Stimulated activated naive B cell treated with anti-CD40 and anti-IgM and Interleukin-4, amounts not matched to agents 10 μg/mL and 1 μg/mL and 100 μg/mL, for 72 hours (primary cell): ENCODE results near the gene FBLN2.
A peak's percentile ranks its signal among the peaks of the same experiment; 100 is the strongest.

ENCODE experiments used
- ATAC-seq, 2 donors: fragments of 150-1000 bp; cut with Tn5 transposase; replicated peaks; 2 replicates each; pipeline ENCODE4 v1.10.0; 2021; ENCODE audit warnings: moderate library complexity in 1 of 2
- DNase-seq: peaks from one replicate; pipeline ENCODE4 v3.0.0; 2021
- H3K27ac Mint-ChIP-seq: one replicate; pipeline ENCODE4 v1.8.0; 2022; ENCODE audit warnings: mild to moderate bottlenecking, mixed read lengths
- H3K27me3 Mint-ChIP-seq, 2 donors: one replicate each; pipeline ENCODE4 v1.8.0; 2022; ENCODE audit warnings: mixed read lengths in 2 of 2
- H3K36me3 Mint-ChIP-seq, 2 donors: one replicate each; pipeline ENCODE4 v1.8.0; 2022; ENCODE audit warnings: mixed read lengths in 2 of 2, mild to moderate bottlenecking in 1 of 2
- H3K4me1 Mint-ChIP-seq, 2 donors: one replicate each; pipeline ENCODE4 v1.8.0; 2022; ENCODE audit warnings: mixed read lengths in 2 of 2, mild to moderate bottlenecking in 1 of 2
- H3K4me3 Mint-ChIP-seq, 2 donors: one replicate each; pipeline ENCODE4 v1.8.0; 2022; ENCODE audit warnings: mild to moderate bottlenecking in 2 of 2, mixed read lengths in 2 of 2, moderate library complexity in 1 of 2
- H3K9me3 Mint-ChIP-seq, 2 donors: one replicate each; pipeline ENCODE4 v1.8.0; 2022; ENCODE audit warnings: mixed read lengths in 2 of 2, mild to moderate bottlenecking in 1 of 2

The FBLN2 gene

DNA sequence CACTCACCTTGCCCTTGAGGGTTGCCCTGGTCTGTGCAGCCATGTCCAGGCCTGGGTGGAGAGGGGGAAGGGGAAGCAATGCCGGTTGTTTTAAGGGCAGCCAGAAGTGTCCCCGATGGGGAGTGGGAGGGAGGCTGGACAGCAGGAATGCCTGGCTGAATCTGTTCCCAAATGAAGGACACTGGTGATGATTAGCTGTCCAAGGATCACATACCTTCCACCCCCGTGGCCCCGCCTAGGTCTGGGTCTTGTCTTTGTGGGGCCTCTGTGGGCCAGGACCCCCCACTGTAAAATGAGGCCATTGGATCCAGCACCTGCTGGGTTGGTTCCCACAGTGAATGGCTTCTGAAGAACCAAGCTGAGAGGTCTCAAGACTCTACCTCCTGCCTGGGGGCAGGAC is 71.4 kb downstream of the FBLN2 start:
- Mint-ChIP-seq H3K9me3 (peaks cover under 1 to 5% of the 10 kb centered on the region in 2 donors), H3K4me3 (no peak overlapping the region), H3K27me3 (no peaks in the 10 kb centered on the region), H3K36me3 (peaks cover 0 to 10% of the 10 kb centered on the region in 2 donors), H3K27ac (no peak overlapping the region), H3K4me1 (no peaks in the 10 kb centered on the region)
- DNase-seq (no peak), ATAC-seq (no peak)

DNA sequence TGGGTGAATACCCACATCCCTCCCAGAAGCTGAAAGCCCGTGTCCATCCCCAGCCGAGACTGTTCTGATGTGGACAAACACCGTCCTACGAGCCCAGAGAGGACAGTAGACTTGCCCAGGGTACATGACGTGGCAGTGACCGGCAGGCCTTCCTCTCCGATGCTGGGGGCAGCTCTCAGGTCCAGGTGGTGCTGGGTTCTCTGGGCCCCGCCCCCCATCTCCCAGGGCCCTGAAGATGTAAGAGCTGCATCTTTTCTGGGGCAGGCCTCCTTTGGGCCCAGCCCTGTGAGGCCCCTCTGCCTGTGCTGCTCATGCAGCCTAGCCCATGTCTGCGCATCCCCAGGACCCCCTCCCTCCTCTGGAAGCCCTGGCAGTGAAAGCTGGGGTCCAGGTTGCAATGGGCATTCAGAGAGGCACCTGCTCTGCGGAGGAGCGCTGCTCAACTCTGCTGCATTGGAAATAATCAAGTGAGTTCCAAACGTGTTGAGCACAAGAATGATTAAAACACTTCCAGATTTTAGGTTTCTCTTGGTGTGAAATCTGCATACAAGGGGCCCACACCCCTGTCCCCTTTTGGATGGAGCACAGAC is 71.9 kb downstream of the FBLN2 start:
- H3K4me1 Mint-ChIP-seq: no peaks in the 10 kb centered on the region
- DNase-seq (no peak), ATAC-seq (no peak)
- no peaks in the 10 kb centered on the region for H3K27me3 Mint-ChIP-seq
- peaks cover 0 to 16% of the 10 kb centered on the region in 2 donors for H3K36me3 Mint-ChIP-seq
- H3K27ac Mint-ChIP-seq: no peak overlapping the region
- H3K4me3 Mint-ChIP-seq: no peak overlapping the region
- H3K9me3 Mint-ChIP-seq: peaks cover 4 to 8% of the 10 kb centered on the region in 2 donors

DNA sequence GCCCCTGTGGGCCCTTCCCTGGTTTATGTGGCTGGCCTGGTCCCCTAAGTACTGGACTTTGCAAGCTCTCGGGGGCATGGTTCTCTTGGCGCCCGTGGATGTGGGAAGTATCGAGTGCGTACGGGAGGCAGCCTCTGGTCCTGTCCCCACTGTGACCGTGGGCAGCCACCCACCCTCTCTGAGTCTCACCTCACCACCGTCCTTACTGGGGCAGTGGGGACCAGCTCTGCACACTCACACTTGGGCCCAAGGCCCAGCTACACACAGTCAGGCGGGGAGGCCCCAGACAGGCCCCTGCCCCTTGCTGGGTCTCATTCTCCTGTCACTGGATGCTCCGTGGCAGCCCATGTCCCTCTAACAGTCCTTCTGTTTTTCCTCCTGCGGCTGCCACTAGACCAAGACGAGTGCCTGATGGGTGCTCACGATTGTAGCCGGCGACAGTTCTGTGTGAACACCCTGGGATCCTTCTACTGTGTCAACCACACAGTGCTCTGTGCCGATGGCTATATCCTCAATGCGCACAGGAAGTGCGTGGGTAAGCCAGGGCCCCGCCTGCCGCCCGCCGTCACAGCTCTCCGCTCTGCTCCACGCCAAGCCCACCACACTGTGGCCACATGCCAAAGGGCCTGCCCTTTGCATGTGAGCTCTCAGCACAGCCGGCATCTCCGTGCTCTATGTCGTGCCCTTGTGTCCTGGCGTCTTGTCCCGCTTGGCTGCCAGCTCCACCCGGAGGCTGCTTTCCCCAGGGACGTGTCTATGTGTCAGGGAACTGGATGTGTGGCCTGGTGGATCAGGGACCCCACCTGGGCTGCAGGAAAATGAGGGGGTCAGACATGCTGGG is 72.7 kb downstream of the FBLN2 start:
- Mint-ChIP-seq H3K27ac (no peak overlapping the region), H3K4me3 (no peak overlapping the region), H3K36me3 (peaks cover 0 to 17% of the 10 kb centered on the region in 2 donors), H3K9me3 (peaks cover 4 to 8% of the 10 kb centered on the region in 2 donors), H3K4me1 (no peaks in the 10 kb centered on the region), H3K27me3 (no peaks in the 10 kb centered on the region)
- DNase-seq: no peak
- no peak for ATAC-seq

DNA sequence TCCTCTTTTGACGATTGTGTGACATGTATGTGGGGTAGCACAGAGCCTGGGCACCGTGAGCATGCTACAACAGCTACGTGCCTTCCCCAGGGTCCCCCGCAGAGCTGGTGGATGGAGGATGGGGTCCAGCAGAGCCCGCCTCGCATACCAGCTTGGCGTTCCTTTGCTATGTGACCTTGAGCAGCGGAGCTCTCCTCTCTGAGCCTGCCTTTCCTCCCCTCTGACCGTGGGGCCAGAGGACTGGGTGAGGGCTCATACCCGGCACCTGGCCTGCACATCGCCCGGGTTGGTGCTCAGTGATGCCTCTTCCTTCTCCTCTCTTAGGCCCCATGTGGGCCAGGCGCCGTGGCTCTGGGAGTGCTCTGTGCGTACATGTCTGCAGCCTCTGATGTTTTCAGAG is 73.4 kb downstream of the FBLN2 start:
- peaks cover 0 to 12% of the 10 kb centered on the region in 2 donors for H3K36me3 Mint-ChIP-seq
- H3K27me3 Mint-ChIP-seq: no peaks in the 10 kb centered on the region
- DNase-seq: no peak
- peaks cover 4% of the 10 kb centered on the region in 2 donors for H3K9me3 Mint-ChIP-seq
- H3K4me3 Mint-ChIP-seq: no peak overlapping the region
- H3K27ac Mint-ChIP-seq: no peak overlapping the region
- H3K4me1 Mint-ChIP-seq: no peaks in the 10 kb centered on the region
- no peak for ATAC-seq

DNA sequence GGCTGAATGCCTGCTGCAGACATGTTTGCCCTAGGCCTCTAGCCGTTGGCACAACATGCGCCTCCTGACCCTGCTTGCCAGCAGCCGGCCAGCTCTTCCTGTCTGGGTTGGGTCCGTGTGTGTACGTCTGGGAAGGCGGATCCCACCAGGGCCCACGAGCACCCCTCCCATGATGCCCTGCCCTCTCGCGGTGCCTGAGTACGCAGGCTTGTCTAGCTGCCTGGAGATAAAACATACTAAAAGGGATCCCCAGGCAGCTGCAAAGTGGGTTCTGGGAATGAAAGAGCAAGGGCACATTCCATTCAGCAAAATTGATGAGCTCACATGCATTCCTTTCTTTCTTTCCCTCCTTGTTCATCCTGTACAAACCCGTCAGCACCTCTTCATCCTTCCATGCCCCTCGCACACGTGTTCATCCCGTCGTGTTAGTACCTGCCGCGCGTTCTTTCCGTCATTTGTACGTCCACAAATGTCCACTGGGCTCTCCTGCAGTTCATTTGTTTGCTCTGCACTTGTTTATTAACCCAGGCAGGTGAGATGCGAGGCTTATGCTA is 74.3 kb downstream of the FBLN2 start:
- Mint-ChIP-seq H3K27me3 (no peaks in the 10 kb centered on the region), H3K36me3 (peaks cover 0 to 11% of the 10 kb centered on the region in 2 donors), H3K4me3 (no peak overlapping the region), H3K9me3 (peaks cover 4% of the 10 kb centered on the region in 2 donors), H3K4me1 (no peaks in the 10 kb centered on the region), H3K27ac (no peak overlapping the region)
- no peak for DNase-seq
- no peak for ATAC-seq

DNA sequence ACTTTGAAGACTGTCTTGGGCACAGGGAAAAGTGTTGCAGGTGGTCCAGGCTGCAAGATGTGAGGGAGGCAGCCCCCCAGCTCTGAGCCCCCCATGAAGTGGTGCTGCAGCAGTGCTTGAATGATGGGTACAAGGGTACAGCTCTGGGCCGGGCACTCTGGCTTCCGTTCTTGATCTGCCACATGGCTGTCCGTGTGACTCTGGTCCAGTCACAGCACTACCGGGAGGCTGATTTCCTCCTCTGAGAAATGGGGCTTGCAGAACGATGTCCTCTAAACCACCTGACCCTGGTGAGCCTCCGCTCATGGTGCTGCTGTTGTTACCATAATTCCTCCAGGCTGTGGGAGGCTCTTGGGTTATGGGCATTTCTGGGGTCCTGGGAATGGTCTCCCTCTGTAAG is 75.1 kb downstream of the FBLN2 start:
- no peaks in the 10 kb centered on the region for H3K4me1 Mint-ChIP-seq
- H3K36me3 Mint-ChIP-seq: peaks cover 0 to 11% of the 10 kb centered on the region in 2 donors

DNA sequence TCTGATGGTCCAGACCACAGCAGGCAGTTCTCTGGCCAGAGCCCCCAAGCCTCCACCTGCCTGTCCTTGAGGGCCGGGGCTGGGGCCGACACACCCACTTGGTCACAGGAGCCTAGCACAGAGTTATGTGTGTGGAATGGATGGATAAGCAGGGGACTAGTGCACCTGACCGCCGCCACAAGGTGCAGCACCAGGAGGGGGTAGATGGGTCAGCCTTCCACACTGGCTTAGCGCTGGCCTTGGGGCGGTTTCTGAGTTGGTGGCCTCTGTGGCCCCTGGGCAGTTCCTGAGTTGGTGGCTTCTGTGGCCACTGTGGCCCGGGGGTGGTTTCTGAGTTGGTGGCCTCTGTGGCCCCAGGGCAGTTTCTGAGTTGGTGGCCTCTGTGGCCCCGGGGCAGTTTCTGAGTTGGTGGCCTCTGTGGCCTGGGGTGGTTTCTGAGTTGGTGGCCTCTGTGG is 75.8 kb downstream of the FBLN2 start:
- DNase-seq (no peak), ATAC-seq (no peak)
- Mint-ChIP-seq H3K27ac (no peak overlapping the region), H3K9me3 (peaks cover 4% of the 10 kb centered on the region in 2 donors), H3K27me3 (no peaks in the 10 kb centered on the region), H3K4me3 (no peak overlapping the region), H3K36me3 (peaks cover 0 to 12% of the 10 kb centered on the region in 2 donors), H3K4me1 (no peaks in the 10 kb centered on the region)

More for the DNA sequence above, 75.1 kb downstream of the FBLN2 start:
- DNase-seq (no peak), ATAC-seq (no peak)
- Mint-ChIP-seq H3K4me3 (no peak overlapping the region), H3K9me3 (peaks cover 4% of the 10 kb centered on the region in 2 donors), H3K27ac (no peak overlapping the region), H3K27me3 (no peaks in the 10 kb centered on the region)

DNA sequence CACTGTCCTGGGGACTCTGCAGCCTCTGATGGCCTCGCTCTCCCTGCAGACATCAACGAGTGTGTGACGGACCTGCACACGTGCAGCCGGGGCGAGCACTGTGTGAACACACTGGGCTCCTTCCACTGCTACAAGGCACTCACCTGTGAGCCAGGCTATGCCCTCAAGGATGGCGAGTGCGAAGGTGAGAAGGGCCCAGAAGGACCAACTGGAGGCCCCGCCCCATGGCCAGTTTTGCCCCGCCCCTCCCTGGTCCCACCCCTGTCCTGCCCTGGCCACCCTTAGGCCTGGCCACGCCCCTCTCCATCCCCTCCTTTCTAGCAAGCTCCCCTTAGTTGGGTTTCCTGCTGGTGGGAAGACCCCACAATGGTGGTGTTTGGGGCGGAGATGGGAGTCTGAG is 77.5 kb downstream of the FBLN2 start:
- ATAC-seq (no peak), DNase-seq (no peak)
- Mint-ChIP-seq H3K36me3 (peaks cover 0 to 12% of the 10 kb centered on the region in 2 donors), H3K4me1 (no peaks in the 10 kb centered on the region), H3K27me3 (no peaks in the 10 kb centered on the region), H3K27ac (no peak overlapping the region), H3K9me3 (peaks cover 4% of the 10 kb centered on the region in 2 donors), H3K4me3 (no peak overlapping the region)

DNA sequence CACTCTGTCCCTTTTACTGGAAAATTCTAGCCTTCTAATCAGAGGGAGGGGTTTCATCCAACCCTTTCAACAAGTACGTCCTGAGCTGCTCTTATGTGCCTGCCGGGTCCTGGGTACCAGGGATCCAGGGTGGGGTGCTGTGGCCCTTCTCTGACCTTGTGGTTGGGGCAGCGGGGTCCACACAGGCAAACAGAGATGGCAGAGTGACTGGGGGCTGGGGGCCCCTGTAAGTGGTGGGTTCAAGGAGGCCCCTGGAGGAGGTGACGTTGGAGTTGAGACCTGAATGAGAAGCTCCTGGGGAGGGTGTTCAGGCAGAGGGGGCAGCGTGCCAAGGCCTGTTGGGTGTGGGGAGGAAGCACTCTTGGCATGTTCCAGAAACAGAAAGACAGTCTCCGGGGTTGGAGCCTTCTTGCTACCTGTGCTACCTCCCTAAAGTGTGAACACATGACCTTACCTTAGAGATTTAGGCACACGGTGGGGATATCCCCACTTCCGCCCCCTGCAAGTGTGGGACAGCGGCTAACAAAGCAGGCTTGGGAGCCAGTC is 78.1 kb downstream of the FBLN2 start:
- no peak overlapping the region for H3K4me3 Mint-ChIP-seq
- no peaks in the 10 kb centered on the region for H3K4me1 Mint-ChIP-seq
- no peak overlapping the region for H3K27ac Mint-ChIP-seq
- DNase-seq (no peak), ATAC-seq (no peak)
- peaks cover 0 to 12% of the 10 kb centered on the region in 2 donors for H3K36me3 Mint-ChIP-seq
- peaks cover 4% of the 10 kb centered on the region in 2 donors for H3K9me3 Mint-ChIP-seq
- no peaks in the 10 kb centered on the region for H3K27me3 Mint-ChIP-seq

DNA sequence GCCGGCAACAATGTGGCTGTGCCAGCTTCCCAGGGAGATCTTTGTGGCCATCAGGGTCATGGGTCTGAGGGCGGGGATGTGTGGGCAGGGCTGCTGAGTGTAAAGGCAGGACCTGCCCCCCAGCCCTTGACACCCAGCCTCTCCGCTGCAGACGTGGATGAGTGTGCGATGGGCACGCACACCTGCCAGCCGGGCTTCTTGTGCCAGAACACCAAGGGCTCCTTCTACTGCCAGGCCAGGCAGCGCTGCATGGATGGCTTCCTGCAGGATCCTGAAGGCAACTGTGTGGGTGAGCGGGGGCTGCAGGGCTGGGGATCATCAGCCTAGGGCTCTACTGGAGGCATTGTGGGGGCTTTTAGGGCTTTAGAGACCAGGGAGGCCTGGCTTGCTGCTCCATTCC is 78.8 kb downstream of the FBLN2 start:
- Mint-ChIP-seq H3K9me3 (peaks cover 4% of the 10 kb centered on the region in 2 donors), H3K27ac (no peak overlapping the region), H3K4me3 (no peak overlapping the region), H3K36me3 (peaks cover 0 to 12% of the 10 kb centered on the region in 2 donors), H3K4me1 (no peaks in the 10 kb centered on the region), H3K27me3 (no peaks in the 10 kb centered on the region)
- DNase-seq (no peak), ATAC-seq (no peak)

DNA sequence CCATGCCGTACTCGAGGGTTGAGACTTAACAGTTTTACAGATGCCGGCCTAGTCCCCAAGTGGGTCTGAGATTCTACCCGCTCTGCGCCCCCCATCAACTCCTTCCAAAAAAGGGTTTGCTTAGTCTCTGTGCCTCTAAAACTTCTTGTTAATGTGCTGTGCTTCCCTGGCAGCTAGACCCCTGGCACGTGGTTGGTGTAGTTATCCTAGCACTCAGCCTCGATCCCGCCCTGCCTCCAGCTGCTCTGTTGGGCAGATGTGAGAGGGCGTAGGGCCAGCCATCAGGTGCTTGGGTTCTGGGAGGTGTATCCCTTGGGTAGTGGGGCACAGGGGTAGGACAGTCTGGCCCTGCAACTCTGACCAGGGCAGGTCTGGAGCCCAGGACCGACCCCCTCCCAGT is 79.5 kb downstream of the FBLN2 start:
- no peaks in the 10 kb centered on the region for H3K4me1 Mint-ChIP-seq
- ATAC-seq (no peak), DNase-seq (no peak)
- peaks cover 4% of the 10 kb centered on the region in 2 donors for H3K9me3 Mint-ChIP-seq
- H3K4me3 Mint-ChIP-seq: no peak overlapping the region
- H3K27ac Mint-ChIP-seq: peak overlapping the region; percentile 87
- H3K36me3 Mint-ChIP-seq: peaks cover 0 to 12% of the 10 kb centered on the region in 2 donors
- H3K27me3 Mint-ChIP-seq: no peaks in the 10 kb centered on the region

DNA sequence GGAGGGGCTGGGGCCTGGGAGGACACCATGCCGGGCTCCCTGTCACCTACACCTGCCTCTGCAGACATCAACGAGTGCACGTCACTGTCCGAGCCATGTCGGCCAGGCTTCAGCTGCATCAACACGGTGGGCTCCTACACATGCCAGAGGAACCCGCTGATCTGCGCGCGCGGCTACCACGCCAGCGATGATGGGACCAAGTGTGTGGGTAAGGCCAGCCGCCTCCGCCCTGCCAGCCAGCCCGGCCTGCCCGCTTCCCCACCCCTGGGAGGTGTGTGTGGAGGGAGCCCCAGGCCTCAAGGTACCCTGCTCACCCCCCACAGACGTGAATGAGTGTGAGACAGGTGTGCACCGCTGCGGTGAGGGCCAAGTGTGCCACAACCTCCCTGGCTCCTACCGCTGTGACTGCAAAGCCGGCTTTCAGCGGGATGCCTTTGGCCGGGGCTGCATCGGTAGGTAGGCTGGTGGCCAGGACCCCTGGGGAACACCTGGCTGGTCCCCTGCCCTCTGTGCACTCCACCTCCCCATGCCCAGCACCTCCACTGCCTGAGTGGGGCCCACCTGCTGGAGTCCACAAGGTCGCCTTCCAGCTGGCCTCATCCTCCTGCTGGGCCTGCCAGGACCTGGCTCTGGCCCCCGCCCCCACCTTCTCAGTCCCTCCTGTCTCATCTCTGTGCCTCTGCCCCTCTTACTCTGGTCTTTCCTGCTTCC is 80.1 kb downstream of the FBLN2 start:
- H3K9me3 Mint-ChIP-seq: peaks cover 4% of the 10 kb centered on the region in 2 donors
- H3K4me1 Mint-ChIP-seq: no peaks in the 10 kb centered on the region
- peaks cover 0 to 12% of the 10 kb centered on the region in 2 donors for H3K36me3 Mint-ChIP-seq
- H3K27ac Mint-ChIP-seq: no peak overlapping the region
- no peak overlapping the region for H3K4me3 Mint-ChIP-seq
- no peak for DNase-seq
- ATAC-seq: no peak
- no peaks in the 10 kb centered on the region for H3K27me3 Mint-ChIP-seq

DNA sequence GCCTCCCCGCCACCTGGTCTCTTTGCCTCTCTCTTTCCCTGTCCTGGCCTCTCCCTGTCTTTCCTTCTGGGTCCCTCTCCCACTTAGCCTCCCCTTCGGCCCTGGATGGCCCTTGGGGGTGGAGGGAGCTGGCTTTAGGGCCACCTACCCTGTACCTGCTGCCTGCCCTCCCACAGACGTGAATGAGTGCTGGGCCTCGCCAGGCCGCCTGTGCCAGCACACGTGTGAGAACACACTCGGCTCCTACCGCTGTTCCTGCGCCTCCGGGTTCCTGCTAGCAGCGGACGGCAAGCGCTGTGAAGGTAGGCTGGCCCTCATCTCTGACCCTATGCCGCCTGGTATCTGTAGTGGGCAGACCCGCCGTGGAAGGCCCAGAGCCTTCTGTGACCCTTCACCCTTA is 80.7 kb downstream of the FBLN2 start:
- Mint-ChIP-seq H3K4me1 (no peaks in the 10 kb centered on the region), H3K27ac (no peak overlapping the region)
- no peak for ATAC-seq

DNA sequence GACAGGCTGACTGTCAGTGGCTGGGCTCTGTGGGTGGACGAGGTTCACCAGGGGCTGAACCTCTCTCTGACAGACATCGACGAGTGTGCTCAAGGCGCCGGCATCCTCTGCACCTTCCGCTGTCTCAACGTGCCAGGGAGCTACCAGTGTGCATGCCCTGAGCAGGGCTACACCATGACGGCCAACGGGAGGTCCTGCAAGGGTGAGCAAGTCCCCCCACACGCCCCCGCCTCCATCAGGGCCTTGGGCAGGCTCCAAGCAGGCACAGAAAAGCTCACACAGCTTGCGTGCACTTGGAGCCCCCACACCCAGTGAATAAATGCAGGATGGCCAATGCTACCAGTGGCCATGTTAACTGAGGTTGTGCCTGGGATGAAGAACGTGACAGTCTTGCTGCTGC is 82.3 kb downstream of the FBLN2 start:
- no peaks in the 10 kb centered on the region for H3K4me1 Mint-ChIP-seq
- ATAC-seq: no peak
- H3K36me3 Mint-ChIP-seq: peaks cover 0 to 4% of the 10 kb centered on the region in 2 donors

More for the DNA sequence above, 80.7 kb downstream of the FBLN2 start:
- Mint-ChIP-seq H3K4me3 (no peak overlapping the region), H3K27me3 (no peaks in the 10 kb centered on the region), H3K9me3 (peaks cover 4% of the 10 kb centered on the region in 2 donors), H3K36me3 (peaks cover 0 to 12% of the 10 kb centered on the region in 2 donors)
- no peak for DNase-seq

More for the DNA sequence above, 82.3 kb downstream of the FBLN2 start:
- no peak overlapping the region for H3K4me3 Mint-ChIP-seq
- no peak overlapping the region for H3K27ac Mint-ChIP-seq
- no peaks in the 10 kb centered on the region for H3K9me3 Mint-ChIP-seq
- DNase-seq: no peak
- no peaks in the 10 kb centered on the region for H3K27me3 Mint-ChIP-seq
